Measurements from ENCODE around the gene CHST8. TPM values are rescaled to one million over a fixed set of nuclear protein-coding genes. Genes with fewer than 3 reads are reported as not detected.

CHST8 gene
- total and polyA plus RNA-seq, 2 donors from 2014 or later: 0.28 TPM; not detected in 1

GRCh38 chr19:33779849-33780248 is 158.1 kb downstream of the CHST8 start:
- FAIRE-seq: no peak
- H3K27me3 ChIP-seq (ENCODE audit: control insufficient read depth, insufficient read depth, low read length): no peaks in the 10 kb centered on the region
- no peak overlapping the region for H3K9ac ChIP-seq (ENCODE audit: low read length in 3 of 3)
- H3K4me1 ChIP-seq (ENCODE audit: control insufficient read depth in 2 of 3, insufficient read depth in 2 of 3, low read depth in 1 of 3, low read length in 3 of 3): peaks cover 0 to 10% (median 0%) of the 10 kb centered on the region in 3 donors
- no peak for TF ChIP-seq CTCF (IDR thresholded peaks at IDR 0.05; ENCODE audit: borderline replicate concordance, extremely low read depth, insufficient read depth)
- no peaks in the 10 kb centered on the region for H3K36me3 ChIP-seq (ENCODE audit: control insufficient read depth in 2 of 3, insufficient read depth in 3 of 3, low read length in 3 of 3)
- no peak for DNase-seq
- H3K27ac ChIP-seq (ENCODE audit: low read depth in 2 of 2, low read length in 2 of 2): no peak overlapping the region
- no peaks in the 10 kb centered on the region for H3K9me3 ChIP-seq (ENCODE audit: control insufficient read depth in 2 of 3, insufficient read depth in 1 of 3, low read length in 3 of 3)
- no peak overlapping the region for H3K4me3 ChIP-seq (ENCODE audit: low read length in 3 of 3)
- intact Hi-C loops (cut with DNase I): loop anchor here (10.0 kb wide), 3 partner anchors 215 to 365 kb away; no protein-coding TSS in a partner anchor

- no peak for FAIRE-seq
- no peak for DNase-seq
Measured at GRCh38 chr19:33780251-33780650, 158.5 kb downstream of the CHST8 start.

GRCh38 chr19:33780746-33781145 is 159.0 kb downstream of the CHST8 start:
- Histone ChIP-seq H3K27me3 (ENCODE audit: control insufficient read depth, insufficient read depth, low read length) (no peaks in the 10 kb centered on the region), H3K27ac (ENCODE audit: low read depth in 2 of 2, low read length in 2 of 2) (no peak overlapping the region), H3K36me3 (ENCODE audit: control insufficient read depth in 2 of 3, insufficient read depth in 3 of 3, low read length in 3 of 3) (no peaks in the 10 kb centered on the region), H3K9me3 (ENCODE audit: control insufficient read depth in 2 of 3, insufficient read depth in 1 of 3, low read length in 3 of 3) (no peaks in the 10 kb centered on the region), H3K4me3 (ENCODE audit: low read length in 3 of 3) (no peak overlapping the region), H3K9ac (ENCODE audit: low read length in 3 of 3) (no peak overlapping the region), H3K4me1 (ENCODE audit: control insufficient read depth in 2 of 3, insufficient read depth in 2 of 3, low read depth in 1 of 3, low read length in 3 of 3) (peaks cover 0 to 10% (median 0%) of the 10 kb centered on the region in 3 donors)
- no peak for TF ChIP-seq CTCF (IDR thresholded peaks at IDR 0.05; ENCODE audit: borderline replicate concordance, extremely low read depth, insufficient read depth)
- DNase-seq: peak in 1 of 5 donors; percentile 29
- intact Hi-C loops (cut with DNase I): no loop called here
- FAIRE-seq: no peak

More at GRCh38 chr19:33780251-33780650, 158.5 kb downstream of the CHST8 start:
- H3K4me3 ChIP-seq (ENCODE audit: low read length in 3 of 3): no peak overlapping the region
- no peak for TF ChIP-seq CTCF (IDR thresholded peaks at IDR 0.05; ENCODE audit: borderline replicate concordance, extremely low read depth, insufficient read depth)
- peaks cover 0 to 10% (median 0%) of the 10 kb centered on the region in 3 donors for H3K4me1 ChIP-seq (ENCODE audit: control insufficient read depth in 2 of 3, insufficient read depth in 2 of 3, low read depth in 1 of 3, low read length in 3 of 3)
- no peak overlapping the region for H3K27ac ChIP-seq (ENCODE audit: low read depth in 2 of 2, low read length in 2 of 2)
- H3K9ac ChIP-seq (ENCODE audit: low read length in 3 of 3): no peak overlapping the region
- no peaks in the 10 kb centered on the region for H3K36me3 ChIP-seq (ENCODE audit: control insufficient read depth in 2 of 3, insufficient read depth in 3 of 3, low read length in 3 of 3)
- intact Hi-C loops (cut with DNase I): no loop called here
- H3K27me3 ChIP-seq (ENCODE audit: control insufficient read depth, insufficient read depth, low read length): no peaks in the 10 kb centered on the region
- H3K9me3 ChIP-seq (ENCODE audit: control insufficient read depth in 2 of 3, insufficient read depth in 1 of 3, low read length in 3 of 3): no peaks in the 10 kb centered on the region

- H3K9me3 ChIP-seq (ENCODE audit: control insufficient read depth in 2 of 3, insufficient read depth in 1 of 3, low read length in 3 of 3): no peaks in the 10 kb centered on the region
- H3K9ac ChIP-seq (ENCODE audit: low read length in 3 of 3): no peak overlapping the region
- no peak for TF ChIP-seq CTCF (IDR thresholded peaks at IDR 0.05; ENCODE audit: borderline replicate concordance, extremely low read depth, insufficient read depth)
- H3K27ac ChIP-seq (ENCODE audit: low read depth in 2 of 2, low read length in 2 of 2): no peak overlapping the region
- H3K27me3 ChIP-seq (ENCODE audit: control insufficient read depth, insufficient read depth, low read length): no peaks in the 10 kb centered on the region
- FAIRE-seq (no peak), DNase-seq (peak in 3 of 5 donors; percentile 38 to 62 (median 51))
- H3K4me1 ChIP-seq (ENCODE audit: control insufficient read depth in 2 of 3, insufficient read depth in 2 of 3, low read depth in 1 of 3, low read length in 3 of 3): peaks cover 0 to 10% (median 0%) of the 10 kb centered on the region in 3 donors
- H3K36me3 ChIP-seq (ENCODE audit: control insufficient read depth in 2 of 3, insufficient read depth in 3 of 3, low read length in 3 of 3): no peaks in the 10 kb centered on the region
- intact Hi-C loops (cut with DNase I): no loop called here
- no peak overlapping the region for H3K4me3 ChIP-seq (ENCODE audit: low read length in 3 of 3)
Measured at GRCh38 chr19:33781415-33781935, 159.7 kb downstream of the CHST8 start.
